Measurements from ENCODE around the gene EFCAB12. TPM values are rescaled to one million over a fixed set of nuclear protein-coding genes. Genes with fewer than 3 reads are reported as not detected.
A peak's percentile ranks its signal among the peaks of the same experiment; 100 is the strongest.

The EFCAB12 gene
- total and polyA plus RNA-seq, 10 of the 15 experiments (the other 5 are each of a cell fraction or from before 2014, with no cell fraction given), result 0.02 to 0.85 (median 0.33) TPM

DNA sequence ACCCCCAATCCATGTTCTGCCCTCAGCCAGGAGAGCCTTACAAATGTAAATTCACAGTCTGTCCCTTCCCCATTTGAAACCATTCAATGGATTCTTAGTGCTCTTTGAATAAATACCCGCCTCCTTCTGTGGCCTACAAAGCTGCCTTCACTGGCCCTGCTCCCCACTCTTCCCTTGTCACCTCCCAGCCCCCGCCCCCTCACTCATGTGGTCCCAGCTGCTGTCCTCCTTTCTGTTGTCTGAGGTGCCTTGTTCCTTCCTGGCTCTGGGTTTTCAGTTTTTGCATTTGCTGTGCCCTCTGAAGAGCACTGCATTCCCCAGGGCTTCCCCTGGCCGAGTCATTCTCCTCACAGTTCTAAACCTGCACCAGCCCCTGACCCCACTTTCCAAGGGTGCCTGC lies 3.2 kb downstream of the EFCAB12 start:
- CTCF ChIA-PET, result interaction anchor here (0.8 to 3.9 kb wide), 4 partner anchors 12 to 42 kb away, joined by 3 to 17 read pairs (median 6); partner anchors contain the start of genes IFT122 and MBD4

More for the DNA sequence above, 3.2 kb downstream of the EFCAB12 start:
- H3K27ac ChIP-seq (ENCODE audit: control insufficient read depth, insufficient read depth), result no peak overlapping the region; the same call in 1 of the 2 replicates
- H4K20me1 ChIP-seq (ENCODE audit: control insufficient read depth, insufficient read depth), result no peaks in the 10 kb centered on the region
- ATAC-seq, result peak; percentile 3; the same call in 1 of the 3 replicates
- no peak for DNase-seq (ENCODE audit: low read depth, low spot score)
- ChIA-PET POLR2A (interaction anchor here (1.1 to 5.3 kb wide), 3 partner anchors 12 to 20 kb away, joined by 3 to 40 read pairs (median 12); partner anchors contain the start of genes IFT122 and MBD4), RAD21 (ENCODE audit: unreplicated experiment) (interaction anchor here (1.1 to 5.9 kb wide), 9 partner anchors 9 to 42 kb away, joined by 3 to 29 read pairs (median 5); partner anchors contain the start of genes IFT122 and MBD4), SMC1A (ENCODE audit: uncharacterized antibody, unreplicated experiment) (interaction anchor here (0.8 to 3.2 kb wide), 6 partner anchors 10 to 25 kb away, joined by 3 to 19 read pairs (median 6); partner anchors contain the start of gene MBD4)
- no peaks in the 10 kb centered on the region; a peak in 1 of 4 replicates for H3K36me3 ChIP-seq (ENCODE audit: control insufficient read depth in 2 of 2, insufficient read depth in 2 of 2, low read length in 1 of 2)
- no peaks in the 10 kb centered on the region for H3K27me3 ChIP-seq (replicated peaks in 1 of 2; ENCODE audit: control insufficient read depth in 2 of 2, insufficient read depth in 2 of 2, low read length in 1 of 2)
- H3K79me2 ChIP-seq (ENCODE audit: control insufficient read depth, insufficient read depth, low read length), result no peaks in the 10 kb centered on the region
- no peak overlapping the region for H3K9ac ChIP-seq (ENCODE audit: control insufficient read depth, insufficient read depth, low read length)
- H3K4me2 ChIP-seq (ENCODE audit: control insufficient read depth, insufficient read depth), result no peak overlapping the region
- H3K4me3 ChIP-seq, result no peak overlapping the region
- no peak for FAIRE-seq
- TF ChIP-seq IKZF1 (conservative IDR thresholded peaks at IDR 0.05), result 0 out of 2 replicates have a peak, but pooled peaks have one; percentile 11
- no peak for TF ChIP-seq HCFC1 (IDR thresholded peaks at IDR 0.05; ENCODE audit: low read length)
- TF ChIP-seq, protein P1, sequence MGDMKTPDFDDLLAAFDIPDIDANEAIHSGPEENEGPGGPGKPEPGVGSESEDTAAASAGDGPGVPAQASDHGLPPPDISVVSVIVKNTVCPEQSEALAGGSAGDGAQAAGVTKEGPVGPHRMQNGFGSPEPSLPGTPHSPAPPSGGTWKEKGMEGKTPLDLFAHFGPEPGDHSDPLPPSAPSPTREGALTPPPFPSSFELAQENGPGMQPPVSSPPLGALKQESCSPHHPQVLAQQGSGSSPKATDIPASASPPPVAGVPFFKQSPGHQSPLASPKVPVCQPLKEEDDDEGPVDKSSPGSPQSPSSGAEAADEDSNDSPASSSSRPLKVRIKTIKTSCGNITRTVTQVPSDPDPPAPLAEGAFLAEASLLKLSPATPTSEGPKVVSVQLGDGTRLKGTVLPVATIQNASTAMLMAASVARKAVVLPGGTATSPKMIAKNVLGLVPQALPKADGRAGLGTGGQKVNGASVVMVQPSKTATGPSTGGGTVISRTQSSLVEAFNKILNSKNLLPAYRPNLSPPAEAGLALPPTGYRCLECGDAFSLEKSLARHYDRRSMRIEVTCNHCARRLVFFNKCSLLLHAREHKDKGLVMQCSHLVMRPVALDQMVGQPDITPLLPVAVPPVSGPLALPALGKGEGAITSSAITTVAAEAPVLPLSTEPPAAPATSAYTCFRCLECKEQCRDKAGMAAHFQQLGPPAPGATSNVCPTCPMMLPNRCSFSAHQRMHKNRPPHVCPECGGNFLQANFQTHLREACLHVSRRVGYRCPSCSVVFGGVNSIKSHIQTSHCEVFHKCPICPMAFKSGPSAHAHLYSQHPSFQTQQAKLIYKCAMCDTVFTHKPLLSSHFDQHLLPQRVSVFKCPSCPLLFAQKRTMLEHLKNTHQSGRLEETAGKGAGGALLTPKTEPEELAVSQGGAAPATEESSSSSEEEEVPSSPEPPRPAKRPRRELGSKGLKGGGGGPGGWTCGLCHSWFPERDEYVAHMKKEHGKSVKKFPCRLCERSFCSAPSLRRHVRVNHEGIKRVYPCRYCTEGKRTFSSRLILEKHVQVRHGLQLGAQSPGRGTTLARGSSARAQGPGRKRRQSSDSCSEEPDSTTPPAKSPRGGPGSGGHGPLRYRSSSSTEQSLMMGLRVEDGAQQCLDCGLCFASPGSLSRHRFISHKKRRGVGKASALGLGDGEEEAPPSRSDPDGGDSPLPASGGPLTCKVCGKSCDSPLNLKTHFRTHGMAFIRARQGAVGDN (IDR thresholded peaks at IDR 0.05), result peak; percentile 33; the same call in 1 of the 2 replicates
- no peak for TF ChIP-seq SMARCA5 (IDR thresholded peaks at IDR 0.05)
- TF ChIP-seq ZNF384 (IDR thresholded peaks at IDR 0.05; ENCODE audit: borderline replicate concordance, low read depth, low read length), result no peak
- no peak for TF ChIP-seq HDAC2 (IDR thresholded peaks at IDR 0.05)
- no TSS peak for BruUV-seq (replicated peaks)
- in situ Hi-C loops (cut with MboI) (no loop called here), intact Hi-C loops (cut with micrococcal nuclease; ENCODE audit: unreplicated experiment) (no loop called here)
- 60% methylated on average over 3 of the region's 3 CpGs for WGBS (ENCODE audit: insufficient coverage, insufficient replicate concordance, low lambda C conversion rate, missing lambda C conversion rate)
- H2AFZ ChIP-seq (ENCODE audit: control insufficient read depth, low read depth, low read length), result no peak overlapping the region; the same call in 1 of the 2 replicates
- H3K9me3 ChIP-seq (replicated peaks; ENCODE audit: control insufficient read depth, insufficient read depth, low read length), result peaks cover 2% of the 10 kb centered on the region; the same call in 2 of the 3 replicates
- H3K4me1 ChIP-seq (ENCODE audit: control insufficient read depth, insufficient read depth, low read length), result peaks cover 26% of the 10 kb centered on the region

All from GM12878 (cell line).